GM20431 (cell line): Measurements from ENCODE around the gene RRAGD.

Experiments used
- in situ Hi-C: fragments of 300-500 bp; cut with MseI, MboI; formaldehyde crosslinking; loops from one replicate; pipeline ENCODE4 v1.15.0; 2020; ENCODE audit warnings: low sequenced_read_pairs; ENCODE audit not compliant: unreplicated experiment

Gene RRAGD

DNA sequence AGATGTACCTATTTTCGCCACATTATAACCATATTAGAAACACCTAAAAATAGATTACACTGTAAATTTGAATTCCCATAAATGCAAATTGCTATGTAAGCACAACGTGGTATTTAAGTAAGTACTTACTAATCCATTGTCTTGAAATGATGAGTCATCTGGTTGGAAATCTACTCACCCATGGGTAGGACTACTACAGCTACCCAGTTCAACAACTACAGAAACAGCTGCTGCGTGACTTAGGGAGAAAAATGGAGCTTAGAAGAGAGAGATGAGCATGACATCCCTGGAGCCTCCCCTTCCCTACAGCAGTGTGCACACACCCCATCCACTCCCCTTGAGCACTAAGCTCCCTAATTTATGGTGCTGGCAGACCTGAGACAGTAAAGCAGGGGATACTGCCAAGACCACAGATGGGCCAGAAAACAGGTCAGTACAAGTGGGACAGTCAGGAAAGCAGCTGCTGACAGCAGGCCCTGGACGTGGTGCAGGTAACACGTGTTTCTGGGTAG lies 26.9 kb downstream of the RRAGD start:
- in situ Hi-C loops, result no loop called here

DNA sequence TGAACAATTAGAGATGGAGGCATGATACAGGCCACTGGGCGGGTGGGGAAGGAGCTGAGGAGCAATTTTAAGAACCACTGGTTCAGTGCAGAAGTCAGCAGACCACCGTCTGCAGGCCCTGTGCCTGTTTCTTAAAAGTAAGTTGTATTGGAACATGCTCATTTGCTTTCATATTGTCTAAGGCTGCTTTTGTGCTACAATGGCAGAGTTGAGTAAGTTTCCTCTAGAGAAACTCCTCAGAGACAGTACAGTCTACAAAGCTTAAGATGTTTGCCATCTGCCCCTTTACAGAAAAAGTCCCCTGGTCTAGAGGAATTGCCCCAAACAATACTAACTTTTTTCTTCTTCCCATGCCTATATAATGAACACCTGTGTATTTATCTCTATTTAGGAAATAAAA lies 31.0 kb downstream of the RRAGD start:
- in situ Hi-C loops, result no loop called here

DNA sequence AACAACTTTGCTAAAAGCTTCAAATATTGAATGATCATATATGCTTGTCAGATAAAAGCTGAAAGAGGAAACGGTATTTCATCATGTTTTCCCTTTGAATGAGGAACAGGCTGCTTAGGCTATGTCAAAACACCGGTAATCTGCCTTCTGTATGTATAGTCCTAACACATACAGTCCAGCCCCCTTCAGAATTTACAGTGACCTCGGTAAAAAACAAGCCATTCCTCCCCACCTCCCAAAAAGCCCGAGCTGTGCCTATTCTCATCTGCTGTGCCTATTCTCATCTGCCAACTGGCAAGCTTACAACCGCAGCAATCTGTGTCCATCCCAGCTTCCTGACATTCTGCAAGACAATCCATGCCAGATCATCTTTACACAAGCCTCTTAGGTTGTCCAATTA lies 32.8 kb downstream of the RRAGD start:
- in situ Hi-C loops, result no loop called here

DNA sequence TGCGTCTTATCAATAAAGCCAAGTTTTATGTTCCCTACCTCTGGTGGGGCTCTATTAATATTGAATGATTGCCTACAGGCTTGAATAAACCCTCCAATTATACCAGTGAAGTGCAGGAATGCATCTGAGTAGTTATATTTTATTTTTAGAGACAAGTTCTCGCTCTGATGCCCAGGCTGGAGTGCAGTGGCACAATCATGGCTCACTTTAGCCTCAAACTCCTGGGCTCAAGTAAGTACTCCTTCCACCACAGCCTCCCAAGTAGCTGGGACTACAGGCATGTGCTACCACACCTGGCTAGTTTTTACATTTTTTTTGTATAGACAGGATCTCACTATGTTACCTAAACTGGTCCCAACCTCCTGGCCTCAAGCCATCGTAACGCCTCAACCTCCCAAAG lies 33.4 kb downstream of the RRAGD start:
- in situ Hi-C loops, result no loop called here

DNA sequence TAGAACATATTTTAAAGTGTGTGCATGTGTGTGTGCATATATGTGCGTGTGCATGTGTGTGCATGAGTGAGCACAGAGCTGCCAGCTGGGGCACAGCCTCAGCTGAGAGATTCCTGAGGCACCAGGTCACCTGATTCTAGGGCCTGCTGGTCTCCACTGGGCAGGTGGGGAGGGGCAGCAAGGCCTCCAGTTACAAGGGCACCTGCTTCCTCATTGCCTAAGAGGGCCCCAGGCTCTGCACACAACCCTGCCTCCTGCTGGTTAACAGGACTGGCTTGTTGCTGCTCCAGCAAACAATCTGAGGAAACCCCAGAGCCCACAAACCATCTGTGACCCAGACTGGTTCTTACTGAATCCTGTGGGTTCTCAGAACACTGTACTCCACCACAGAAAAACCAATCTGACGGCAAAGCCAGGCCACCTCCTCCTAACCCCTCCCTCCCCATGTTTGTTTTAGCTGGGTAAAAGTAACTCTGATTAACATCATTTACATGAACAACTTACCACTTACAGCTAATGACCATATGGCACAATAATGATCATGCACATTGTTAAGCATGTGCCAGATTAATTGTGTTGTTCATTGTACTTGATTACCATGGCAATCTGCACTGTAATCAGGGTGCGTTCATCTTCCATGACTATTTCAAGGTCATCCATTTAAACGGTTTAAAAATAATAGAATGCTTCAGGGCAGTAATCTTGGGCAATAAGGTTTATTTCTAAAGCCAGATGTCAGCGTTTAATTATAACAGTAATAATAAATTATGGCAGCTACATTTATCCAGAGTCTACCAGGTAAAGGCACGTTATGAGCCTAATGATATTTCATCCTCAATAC lies 36.4 kb downstream of the RRAGD start:
- in situ Hi-C loops, result no loop called here

DNA sequence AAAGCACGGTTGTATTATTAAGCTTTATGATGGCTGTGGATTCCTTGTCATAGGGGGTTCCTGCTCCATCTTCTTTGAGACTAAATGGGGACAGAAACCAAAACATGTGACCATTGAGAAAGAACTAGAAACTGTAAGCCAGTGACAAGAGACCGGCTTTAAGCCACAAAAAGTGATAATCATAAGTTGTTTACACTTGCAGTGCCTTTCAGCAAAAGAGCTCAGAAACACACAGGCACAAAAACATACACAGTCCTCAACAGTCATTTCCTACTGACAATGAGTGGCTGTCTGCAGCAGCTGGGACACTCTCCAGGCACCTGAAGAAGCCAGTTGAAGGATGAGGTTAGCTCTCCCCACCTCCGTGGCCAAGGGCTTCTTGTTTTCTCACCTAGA lies 39.6 kb downstream of the RRAGD start:
- in situ Hi-C loops, result no loop called here

DNA sequence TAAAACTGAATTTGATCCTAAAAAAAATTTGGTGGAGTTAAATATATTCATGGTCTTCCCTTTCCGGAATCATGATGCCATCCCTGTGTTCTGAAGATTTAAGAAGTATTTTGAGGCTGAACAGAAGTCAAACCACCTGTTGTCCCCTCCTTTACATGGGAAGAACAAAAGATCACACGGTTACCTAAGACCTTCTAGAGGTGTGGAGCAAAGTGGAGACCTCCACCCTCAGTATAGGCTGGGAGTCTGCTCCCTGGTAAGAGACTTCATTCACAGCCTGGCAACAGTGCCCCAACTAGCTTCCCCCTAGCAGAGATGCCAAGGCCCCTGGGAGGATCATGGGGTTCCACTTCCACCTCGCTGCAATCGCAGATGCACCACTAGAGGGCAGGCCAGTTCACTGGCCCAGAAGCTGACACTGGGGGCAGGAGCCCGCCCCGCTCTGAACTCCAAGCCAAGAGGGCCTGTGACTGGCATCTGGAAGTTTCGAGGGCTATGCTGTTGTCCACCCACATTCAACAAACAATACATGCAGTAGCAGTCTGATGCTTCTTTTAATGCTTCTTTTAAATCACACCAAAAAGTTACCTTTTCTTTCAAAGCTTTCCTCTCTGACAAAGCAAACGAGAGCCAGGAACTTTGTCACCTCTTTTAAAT lies 40.1 kb downstream of the RRAGD start:
- in situ Hi-C loops, result no loop called here

DNA sequence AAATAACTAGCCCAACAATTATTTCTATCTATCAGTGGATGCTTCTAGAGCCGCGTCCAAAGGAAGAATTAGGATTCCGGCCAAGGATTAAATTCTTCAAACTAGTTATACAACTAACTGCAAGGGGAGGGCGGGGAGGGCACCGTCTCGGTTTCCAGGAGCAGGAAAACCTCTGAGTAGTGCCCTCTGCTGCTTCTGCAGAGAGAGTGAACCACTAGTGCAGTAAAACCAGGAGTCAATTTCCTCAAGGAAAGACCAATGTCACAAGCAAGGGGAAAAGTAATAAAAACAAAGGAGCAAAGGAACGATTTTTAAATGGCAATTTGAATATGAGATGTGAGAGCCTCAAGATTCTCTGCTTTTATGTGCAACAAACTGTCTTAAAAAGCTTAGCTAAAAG lies 43.1 kb downstream of the RRAGD start:
- in situ Hi-C loops, result no loop called here

DNA sequence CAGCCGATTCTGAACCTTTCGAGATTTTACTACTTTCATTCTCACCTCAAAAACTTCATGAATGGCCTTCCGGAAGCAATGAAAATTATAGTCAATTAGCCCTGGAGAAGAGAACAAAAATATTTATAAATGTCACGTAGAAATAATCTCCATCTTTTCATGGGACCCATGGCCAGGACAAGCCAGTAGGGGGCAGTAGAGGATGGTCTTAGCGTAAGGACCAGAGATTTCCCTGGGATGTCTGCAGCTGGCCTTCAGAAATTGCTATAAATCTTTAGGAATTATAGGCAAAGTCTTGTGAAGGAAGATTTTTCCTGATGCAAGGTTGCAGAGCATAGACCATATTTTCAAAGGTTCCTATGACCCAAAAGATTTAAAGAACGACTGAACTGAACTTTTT lies 44.0 kb downstream of the RRAGD start:
- in situ Hi-C loops, result no loop called here

DNA sequence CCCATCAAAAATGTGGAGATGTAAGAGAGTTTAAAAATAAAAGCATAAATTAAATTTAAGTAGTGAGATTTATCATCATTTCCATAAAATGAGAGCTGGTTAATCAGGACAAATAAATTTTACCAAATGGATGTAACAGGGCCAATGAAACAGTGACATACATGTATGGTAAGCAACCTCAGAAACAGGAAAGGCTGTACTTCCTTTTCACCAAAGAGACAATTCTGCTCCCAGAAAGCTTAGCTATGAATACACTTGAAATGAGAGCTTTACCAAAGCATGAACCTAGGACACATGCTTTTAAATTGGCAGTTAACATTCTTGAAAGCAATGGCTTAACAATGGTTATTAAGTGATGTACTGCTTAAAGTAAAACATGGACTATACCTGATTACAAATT lies 47.5 kb downstream of the RRAGD start:
- in situ Hi-C loops, result no loop called here

DNA sequence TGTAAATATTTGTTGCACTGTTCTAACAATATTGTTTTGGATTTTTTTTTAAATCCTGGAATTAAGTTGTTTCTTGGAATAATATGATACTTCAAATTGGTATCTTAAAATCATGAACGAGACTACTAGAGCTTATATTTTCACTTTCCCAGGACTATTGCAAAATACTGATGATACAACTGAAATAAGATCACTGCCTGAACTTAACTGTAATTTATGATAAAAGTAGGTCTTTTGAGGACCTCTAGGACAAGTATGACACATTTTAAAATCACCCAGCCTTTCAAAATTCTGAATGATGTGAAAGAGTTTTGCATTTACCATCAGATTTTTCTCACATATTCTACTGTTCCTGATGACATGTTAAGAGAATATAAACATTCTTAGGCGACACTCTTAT lies 50.9 kb downstream of the RRAGD start:
- in situ Hi-C loops, result no loop called here

DNA sequence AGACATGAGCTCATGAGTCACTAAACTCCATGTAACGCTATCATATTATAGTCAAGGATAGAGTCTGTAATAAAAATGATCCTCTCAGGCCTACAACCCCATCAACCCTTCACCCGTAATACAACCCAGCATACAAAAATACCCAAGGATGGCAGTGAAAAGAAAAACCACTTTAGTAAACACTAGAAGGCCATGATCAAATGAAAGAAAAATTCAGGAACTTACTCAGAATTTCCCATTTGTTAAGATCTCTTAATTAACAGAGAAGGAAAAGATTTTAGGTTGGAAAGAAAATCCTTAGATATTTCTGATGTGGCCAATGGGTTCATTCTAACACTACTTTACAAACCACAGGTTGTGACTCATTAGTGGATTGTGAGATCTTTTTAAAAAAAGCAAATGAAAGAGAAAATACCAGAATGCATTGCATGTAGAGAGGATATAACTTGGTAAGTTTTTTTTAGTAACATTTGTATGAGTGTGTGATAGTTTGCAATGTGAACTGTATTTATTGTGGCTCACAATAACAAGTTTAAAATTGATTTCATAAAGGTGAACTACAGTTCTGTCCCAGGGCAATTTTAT lies 51.6 kb downstream of the RRAGD start:
- in situ Hi-C loops, result no loop called here

DNA sequence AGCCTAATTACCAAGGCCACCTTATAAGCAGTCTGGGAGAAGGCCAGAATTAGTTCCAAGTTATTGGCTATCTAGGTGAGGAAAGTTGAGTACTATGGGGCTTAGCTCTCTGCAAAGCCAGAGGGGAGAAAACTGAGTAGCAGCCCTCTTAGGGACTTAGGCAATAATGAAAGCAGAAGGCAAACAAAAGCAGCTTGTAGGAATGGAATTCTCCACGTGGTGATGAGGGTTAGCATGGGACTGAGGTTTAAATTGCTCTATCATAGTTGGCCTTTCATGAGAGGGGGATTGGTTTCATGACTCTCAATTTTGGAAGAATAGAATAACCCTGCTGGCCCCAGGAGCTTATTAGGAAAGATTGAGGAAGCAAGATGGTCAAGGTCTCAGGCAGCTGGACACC lies 52.5 kb downstream of the RRAGD start:
- in situ Hi-C loops, result no loop called here

DNA sequence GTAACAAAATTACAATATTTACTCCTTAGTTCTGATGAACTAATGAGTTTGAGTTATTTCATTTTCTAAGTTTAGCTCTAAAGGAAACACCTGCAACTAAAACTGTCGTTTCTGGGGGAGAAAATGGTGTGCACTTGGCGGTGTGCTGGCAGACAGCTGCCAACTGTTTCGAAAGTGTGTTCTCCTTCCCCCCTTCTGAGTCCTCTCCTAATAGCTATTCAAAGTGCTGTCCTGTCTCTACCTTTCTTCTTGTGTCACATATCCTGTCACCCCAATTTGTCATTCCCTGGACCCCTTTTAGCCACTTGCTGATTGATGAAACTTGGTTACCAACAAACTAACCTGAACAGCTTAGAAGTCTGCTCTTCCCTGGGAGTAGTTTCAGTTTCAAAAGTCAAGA lies 54.7 kb downstream of the RRAGD start:
- in situ Hi-C loops, result no loop called here

DNA sequence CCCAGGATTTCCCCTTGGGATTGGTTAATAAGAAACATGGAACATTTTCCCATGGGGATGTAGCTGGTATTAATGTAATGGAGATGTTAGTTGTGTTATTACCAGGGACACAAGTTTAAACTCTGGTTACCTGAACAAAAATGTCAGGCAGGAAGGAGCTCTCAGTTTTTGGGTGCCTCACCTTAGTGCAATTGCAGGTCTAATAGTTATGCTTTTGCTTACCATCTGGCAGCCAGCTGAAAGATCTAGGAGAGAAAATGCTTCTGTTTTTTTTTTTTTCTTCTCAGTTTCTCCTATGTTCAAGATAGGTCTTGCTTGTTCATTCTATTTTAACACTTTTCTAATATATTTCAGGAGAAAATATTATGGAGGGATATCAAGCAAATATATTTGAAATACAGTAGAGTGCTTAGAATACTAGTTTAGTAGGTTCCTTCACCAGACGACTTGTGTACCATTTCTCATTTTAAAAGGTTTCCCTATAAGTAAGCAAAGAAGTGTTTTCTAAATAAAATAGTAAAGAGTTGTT lies 55.4 kb downstream of the RRAGD start:
- in situ Hi-C loops, result no loop called here

DNA sequence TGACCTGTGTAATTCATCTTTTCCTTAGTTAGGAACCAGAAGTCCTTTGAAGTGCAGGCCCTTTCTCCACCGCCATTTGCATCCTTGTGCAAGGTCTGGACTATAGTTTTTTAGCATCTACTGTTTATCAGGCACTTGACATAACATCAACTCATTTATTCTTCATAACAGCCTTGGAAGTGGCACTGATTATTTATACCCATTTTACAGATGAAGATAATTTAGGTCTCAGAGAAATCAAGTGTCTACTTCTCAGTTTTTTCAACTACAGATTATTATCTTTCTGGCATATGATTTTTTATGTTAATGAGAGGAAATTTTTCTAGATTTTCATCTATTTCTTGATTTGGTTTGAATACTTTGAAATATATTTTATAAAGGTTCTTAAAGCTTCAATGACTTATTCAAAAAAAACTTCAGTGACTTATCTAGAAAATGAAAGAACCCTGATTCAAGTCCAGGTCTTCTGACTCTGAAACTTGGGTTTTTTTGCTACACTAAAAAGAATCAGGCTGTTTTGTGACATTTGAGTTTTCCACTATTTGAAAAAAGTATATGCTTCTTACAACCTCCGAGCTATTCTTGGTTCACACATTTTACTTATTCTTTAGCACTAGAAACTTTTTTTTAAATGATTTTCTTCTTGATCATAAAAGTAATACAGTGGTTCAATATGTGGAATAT lies 56.4 kb downstream of the RRAGD start:
- in situ Hi-C loops, result no loop called here

DNA sequence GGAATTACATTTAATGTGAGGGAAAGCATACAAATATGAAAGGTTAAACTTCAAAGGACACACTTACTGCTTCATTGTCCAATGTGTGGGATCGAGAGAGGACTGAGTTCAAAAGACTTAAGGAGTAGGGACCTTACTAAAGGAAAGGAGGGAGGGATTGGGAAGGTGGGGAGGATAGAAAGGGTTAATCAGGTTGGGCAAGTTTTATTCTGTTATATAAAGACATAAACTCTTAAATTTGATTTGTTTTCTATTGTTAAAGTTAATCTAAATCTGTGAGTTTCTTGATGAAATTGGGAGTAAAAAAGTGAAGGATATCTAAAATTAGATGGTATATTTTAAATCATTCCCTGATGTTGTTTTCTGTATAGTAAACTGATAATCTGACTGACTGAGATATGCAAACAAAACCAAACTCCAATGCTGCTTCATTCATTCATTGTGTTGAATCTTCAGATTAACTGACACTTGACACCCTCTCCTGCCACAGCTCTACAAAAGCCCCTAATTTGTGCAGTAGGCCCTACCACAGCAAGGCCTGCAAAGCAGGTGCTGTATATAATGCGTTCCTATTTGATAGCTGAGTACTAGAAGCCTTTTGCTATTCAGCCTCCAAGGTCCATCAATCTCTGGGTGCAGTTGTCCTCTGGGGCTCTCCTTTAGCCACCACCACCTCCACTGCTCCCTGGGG lies 58.2 kb downstream of the RRAGD start:
- in situ Hi-C loops, result no loop called here

DNA sequence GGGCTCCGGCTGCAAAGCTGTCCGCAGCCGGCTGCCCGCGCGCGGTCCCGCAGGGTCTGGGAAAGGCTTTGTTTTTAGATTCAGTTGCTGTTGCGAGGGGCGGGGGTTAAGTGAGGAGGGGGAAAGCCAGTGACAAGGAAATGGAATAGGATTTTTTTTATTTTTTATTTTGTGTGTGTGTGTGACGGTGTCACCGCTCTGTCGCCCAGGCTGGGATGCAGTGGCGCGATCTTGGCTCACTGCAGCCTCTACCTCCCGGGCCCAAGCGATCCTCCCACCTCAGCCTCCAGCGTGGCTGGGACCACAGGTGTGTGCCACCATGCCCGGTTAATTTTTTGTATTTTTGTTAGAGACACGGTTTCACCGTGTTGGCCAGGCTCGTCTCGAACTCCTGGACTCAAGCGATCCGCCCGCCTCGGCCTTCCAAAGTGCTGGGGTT lies 58.9 kb downstream of the RRAGD start:
- in situ Hi-C loops, result no loop called here

DNA sequence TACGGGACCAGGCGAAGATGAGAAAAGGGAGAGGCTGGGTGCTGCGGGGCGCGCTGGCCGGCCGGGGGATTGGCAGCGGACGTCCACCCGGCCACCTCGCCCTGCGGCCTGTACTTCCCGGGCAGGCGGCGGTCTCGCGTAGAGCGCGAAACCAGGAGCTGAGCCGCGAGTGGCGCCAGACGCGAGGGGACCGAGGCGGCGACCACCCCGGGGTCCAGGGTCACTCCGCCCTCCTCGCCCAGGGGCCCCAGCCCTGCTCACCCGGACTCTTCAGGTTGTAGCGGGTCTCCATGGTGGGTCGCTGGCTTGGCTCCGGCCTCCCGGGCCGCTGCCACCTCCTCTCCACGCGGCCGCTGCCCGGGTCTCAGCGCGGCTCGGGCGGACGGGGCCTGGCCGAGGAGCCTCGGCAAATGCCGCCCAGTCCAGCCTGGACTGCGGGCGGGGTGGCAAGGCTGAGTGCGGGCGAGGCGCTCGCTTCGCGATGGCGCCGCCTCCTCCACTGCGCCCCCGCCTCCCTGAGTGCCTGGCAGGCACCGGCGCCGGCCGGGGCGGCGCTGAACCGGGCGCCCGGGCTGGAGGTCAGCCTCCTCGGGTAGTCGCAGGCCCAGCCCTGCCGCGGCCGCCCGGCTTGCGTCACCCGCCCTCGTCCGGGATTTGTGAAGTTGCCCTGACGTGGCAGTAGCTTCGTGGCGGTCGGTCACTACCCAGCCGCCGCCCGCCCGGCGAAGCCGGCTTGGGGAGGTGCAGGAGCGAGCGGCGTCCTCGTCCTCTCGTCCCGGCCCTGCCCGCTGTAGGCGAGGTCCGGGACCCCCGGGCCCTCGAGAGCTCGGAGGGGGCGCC lies 59.6 kb downstream of the RRAGD start, which contains the start of gene UBE2J1:
Gene UBE2J1 (minus strand): TSS at position 445 of the 840 bp plus-strand sequence. CDS start 153 bp downstream, at position 292.
- in situ Hi-C loops, result no loop called here
